Measurements from ENCODE around the gene ALDH3A1. TPM values are rescaled to one million over a fixed set of nuclear protein-coding genes. Genes with fewer than 3 reads are reported as not detected.

The ALDH3A1 gene
- total and polyA plus RNA-seq, 2 experiments from 2014 or later, result 0.17 to 0.21 TPM

DNA sequence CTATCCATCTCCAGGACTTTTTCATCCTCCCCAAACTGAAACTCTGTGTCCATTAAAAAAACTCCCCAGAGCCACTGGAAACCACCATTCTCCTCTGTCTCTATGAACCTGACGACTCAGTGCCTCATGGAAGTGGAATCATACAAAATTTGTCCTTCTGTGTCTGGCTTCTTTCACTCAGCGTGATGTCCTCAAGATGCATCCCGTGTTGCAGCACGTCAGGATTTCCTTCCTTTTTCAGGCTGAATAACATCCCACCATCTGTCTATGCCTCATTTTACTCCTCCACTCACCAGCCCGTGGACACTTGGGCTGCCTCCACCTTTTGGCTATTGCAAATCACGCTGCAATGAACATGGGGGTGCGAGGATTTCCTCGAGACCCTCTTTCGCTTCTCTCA lies 12.6 kb upstream of the ALDH3A1 start:
- DNase-seq (ENCODE audit: low spot score), result no peak
- Histone ChIP-seq H3K27me3 (ENCODE audit: insufficient read depth) (no peaks in the 10 kb centered on the region), H3F3A (replicated peaks; ENCODE audit: low read depth) (no peaks in the 10 kb centered on the region), H4K20me1 (replicated peaks; ENCODE audit: insufficient read depth) (no peaks in the 10 kb centered on the region), H3K79me2 (replicated peaks; ENCODE audit: insufficient read depth) (no peaks in the 10 kb centered on the region), H3K4me3 (no peak overlapping the region), H2AFZ (no peak overlapping the region), H3K4me2 (no peak overlapping the region), H3K9me2 (ENCODE audit: insufficient read depth) (no peaks in the 10 kb centered on the region), H3K27ac (ENCODE audit: low read depth) (no peak overlapping the region), H3K36me3 (ENCODE audit: insufficient read depth) (no peaks in the 10 kb centered on the region), H3K4me1 (ENCODE audit: insufficient read depth) (no peaks in the 10 kb centered on the region)
- Mint-ChIP-seq H3K27ac (no peak overlapping the region), H3K4me3 (no peak overlapping the region), H3K36me3 (ENCODE audit: low read depth) (no peaks in the 10 kb centered on the region), H3K9me3 (no peaks in the 10 kb centered on the region; the same call in 2 of the 3 replicates), H3K4me1 (no peaks in the 10 kb centered on the region; the same call in 2 of the 3 replicates), H3K27me3 (ENCODE audit: insufficient read depth, low read depth, poor library complexity) (peaks cover 5% of the 10 kb centered on the region)
- ATAC-seq, result no peak
- no peak for TF ChIP-seq CREB1 (CRISPR knock-in tag; IDR thresholded peaks at IDR 0.05; ENCODE audit: low read depth)
- TF ChIP-seq ZNF114 (CRISPR knock-in tag; IDR thresholded peaks at IDR 0.05), result no peak
- TF ChIP-seq CTCF (conservative IDR thresholded peaks at IDR 0.05; ENCODE audit: low read depth in 2 of 2), result no peak
- no peak for TF ChIP-seq STAT1 (IDR thresholded peaks at IDR 0.05; ENCODE audit: unreplicated experiment)
- no peak for TF ChIP-seq EZH2phosphoT487 (IDR thresholded peaks at IDR 0.05; ENCODE audit: unreplicated experiment)
- no peak for TF ChIP-seq NANOG (IDR thresholded peaks at IDR 0.05; ENCODE audit: borderline replicate concordance)
- no peak for TF ChIP-seq ZNF462 (CRISPR knock-in tag; IDR thresholded peaks at IDR 0.05)
- TF ChIP-seq, protein P1, sequence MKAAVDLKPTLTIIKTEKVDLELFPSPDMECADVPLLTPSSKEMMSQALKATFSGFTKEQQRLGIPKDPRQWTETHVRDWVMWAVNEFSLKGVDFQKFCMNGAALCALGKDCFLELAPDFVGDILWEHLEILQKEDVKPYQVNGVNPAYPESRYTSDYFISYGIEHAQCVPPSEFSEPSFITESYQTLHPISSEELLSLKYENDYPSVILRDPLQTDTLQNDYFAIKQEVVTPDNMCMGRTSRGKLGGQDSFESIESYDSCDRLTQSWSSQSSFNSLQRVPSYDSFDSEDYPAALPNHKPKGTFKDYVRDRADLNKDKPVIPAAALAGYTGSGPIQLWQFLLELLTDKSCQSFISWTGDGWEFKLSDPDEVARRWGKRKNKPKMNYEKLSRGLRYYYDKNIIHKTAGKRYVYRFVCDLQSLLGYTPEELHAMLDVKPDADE (IDR thresholded peaks at IDR 0.05), result no peak
- TF ChIP-seq EZH2 (IDR thresholded peaks at IDR 0.05; ENCODE audit: low read depth, unreplicated experiment), result no peak
